Cardiac muscle cell (in vitro differentiated cells and primary cell): Measurements from ENCODE around the gene RARB. TPM values are rescaled to one million over a fixed set of nuclear protein-coding genes. Genes with fewer than 3 reads are reported as not detected.

Experiments used
- DNase-seq, 2 donors: peaks; one replicate each; pipeline versions ENCODE4 v3.0.0 to v3.0.0-alpha.2; 2010 to 2017; ENCODE audit warnings: low read depth in 1 of 2, low spot score in 1 of 2
- H3K27ac ChIP-seq: fragments of 200-600 bp; sonication (generic); 2 replicates; pipeline ENCODE4 v1.5.1; 2016
- H3K27me3 ChIP-seq: fragments of 200-600 bp; sonication (generic); 2 replicates; pipeline ENCODE4 v1.6.0; 2016; ENCODE audit warnings: control low read depth
- H3K36me3 ChIP-seq: fragments of 200-600 bp; sonication (generic); 2 replicates; pipeline ENCODE4 v1.5.1; 2016; ENCODE audit warnings: control low read depth
- H3K4me1 ChIP-seq: fragments of 200-600 bp; sonication (generic); 2 replicates; pipeline ENCODE4 v1.8.1; 2017; ENCODE audit warnings: low read depth, mild to moderate bottlenecking, mixed run types
- H3K4me3 ChIP-seq: fragments of 200-600 bp; sonication (generic); 2 replicates; pipeline ENCODE4 v1.5.1; 2016; ENCODE audit warnings: mild to moderate bottlenecking
- H3K9me3 ChIP-seq: fragments of 200-600 bp; sonication (generic); 2 replicates; pipeline ENCODE4 v1.5.1; 2017; ENCODE audit warnings: low read depth, mild to moderate bottlenecking, control low read depth
- CTCF ChIP-seq: IDR thresholded peaks from 2 replicates; pipeline ENCODE4 v1.5.1; 2012; ENCODE audit warnings: low read depth, mild to moderate bottlenecking, low read length
- polyA plus RNA-seq: library from polyadenylated mRNA; unstranded; fragments of >200 nt; fragmentation: Nextera tagmentation; extraction: Ambion mirVana; gene quantifications from 2 replicates; pipeline ENCODE4 v1.2.1, GENCODE V29; 2016
- total RNA-seq: library from RNA; depleted of rRNA; stranded (reverse); fragments of >200 nt; gene quantifications from 2 replicates; pipeline ENCODE4 v1.2.3, GENCODE V29; 2016

The RARB gene
- total and polyA plus RNA-seq, 2 experiments from 2014 or later: 22.4 to 27.2 TPM

GRCh38 chr3:25483456-25483855 lies 55.4 kb downstream of the RARB start:
- H3K27me3 ChIP-seq: no peaks in the 10 kb centered on the region
- TF ChIP-seq CTCF: no peak
- H3K36me3 ChIP-seq: no peaks in the 10 kb centered on the region
- no peaks in the 10 kb centered on the region for H3K9me3 ChIP-seq
- peaks cover 89% of the 10 kb centered on the region for H3K4me1 ChIP-seq
- H3K4me3 ChIP-seq: no peak overlapping the region
- peak in 1 of 2 donors; percentile 74 for DNase-seq
- H3K27ac ChIP-seq: peak overlapping the region; percentile 94

- Histone ChIP-seq H3K4me1 (peaks cover 85% of the 10 kb centered on the region), H3K9me3 (no peaks in the 10 kb centered on the region), H3K36me3 (no peaks in the 10 kb centered on the region), H3K27ac (peak overlapping the region; percentile 94), H3K4me3 (no peak overlapping the region), H3K27me3 (no peaks in the 10 kb centered on the region)
- no peak for TF ChIP-seq CTCF
- DNase-seq: peak in 1 of 2 donors; percentile 72
Observed at GRCh38 chr3:25485673-25486072, 57.6 kb downstream of the RARB start.

GRCh38 chr3:25486932-25487331 lies 58.9 kb downstream of the RARB start:
- TF ChIP-seq CTCF: no peak
- Histone ChIP-seq H3K4me3 (no peak overlapping the region), H3K9me3 (no peaks in the 10 kb centered on the region), H3K4me1 (peaks cover 74% of the 10 kb centered on the region), H3K27me3 (no peaks in the 10 kb centered on the region), H3K36me3 (no peaks in the 10 kb centered on the region), H3K27ac (peak overlapping the region; percentile 94)
- no peak for DNase-seq

- H3K36me3 ChIP-seq: no peaks in the 10 kb centered on the region
- no peak overlapping the region for H3K4me3 ChIP-seq
- no peaks in the 10 kb centered on the region for H3K27me3 ChIP-seq
- H3K27ac ChIP-seq: peak overlapping the region; percentile 47
- H3K4me1 ChIP-seq: peaks cover 50% of the 10 kb centered on the region
- no peaks in the 10 kb centered on the region for H3K9me3 ChIP-seq
- no peak for TF ChIP-seq CTCF
- no peak for DNase-seq
Observed at GRCh38 chr3:25489858-25490593, 62.0 kb downstream of the RARB start.

- H3K9me3 ChIP-seq: no peaks in the 10 kb centered on the region
- TF ChIP-seq CTCF: no peak
- H3K27ac ChIP-seq: no peak overlapping the region
- peaks cover 17% of the 10 kb centered on the region for H3K4me1 ChIP-seq
- H3K4me3 ChIP-seq: no peak overlapping the region
- H3K36me3 ChIP-seq: no peaks in the 10 kb centered on the region
- DNase-seq: peak in 1 of 2 donors; percentile 47
- no peaks in the 10 kb centered on the region for H3K27me3 ChIP-seq
Observed at GRCh38 chr3:25493246-25493645, 65.2 kb downstream of the RARB start.
